PC-9 (cell line): Measurements from ENCODE around the gene LCAT. TPM values are rescaled to one million over a fixed set of nuclear protein-coding genes. Genes with fewer than 3 reads are reported as not detected.

Experiments
- BruUV-seq: library from RNA; stranded (reverse); fragments of 400-500 nt; replicated peaks from 2 replicates; lab custom pipeline; 2021; lab: Mats Ljungman, UMichigan
- CTCF ChIA-PET: fragments of 300-600 bp; sonication (Branson Sonifier 250); formaldehyde crosslinking; loops from one replicate; lab custom pipeline; 2022; ENCODE audit warnings: antibody characterized with exemption; lab: Charles Lee
- POLR2A ChIA-PET: fragments of 300-600 bp; sonication (Branson Sonifier 250); formaldehyde crosslinking; loops from one replicate; lab custom pipeline; 2022; ENCODE audit warnings: antibody characterized with exemption; ENCODE audit not compliant: unreplicated experiment; lab: Charles Lee
- DNase-seq, 2 experiments: peaks; one replicate each; pipeline versions ENCODE4 v3.0.0 to v3.0.0-alpha.2; 2015 to 2022; ENCODE audit warnings: mixed read lengths in 1 of 2
- H2AFZ ChIP-seq: fragments of 200-600 bp; sonication (generic); 2 replicates; pipeline ENCODE4 v1.8.1; 2017; ENCODE audit warnings: antibody characterized with exemption
- H3F3A ChIP-seq: fragments of 200-600 bp; sonication (generic); 2 replicates; pipeline ENCODE4 v1.8.1; 2017; ENCODE audit warnings: antibody characterized with exemption, mild to moderate bottlenecking, low read depth; ENCODE audit not compliant: insufficient read depth
- H3K27ac ChIP-seq: fragments of 200-600 bp; sonication (generic); 2 replicates; pipeline ENCODE4 v1.6.1; 2016; ENCODE audit warnings: mixed run types
- H3K27me3 ChIP-seq: fragments of 200-600 bp; sonication (generic); 2 replicates; pipeline ENCODE4 v1.6.1; 2016; ENCODE audit warnings: low read depth, mixed run types; ENCODE audit not compliant: insufficient read depth
- H3K36me3 ChIP-seq: fragments of 200-600 bp; sonication (generic); 2 replicates; pipeline ENCODE4 v1.6.1; 2016; ENCODE audit warnings: low read depth, mixed run types
- H3K4me1 ChIP-seq: fragments of 200-600 bp; sonication (generic); replicated peaks from 2 replicates; pipeline ENCODE4 v1.6.1; 2016; ENCODE audit warnings: mixed run types; ENCODE audit not compliant: insufficient read depth
- H3K4me2 ChIP-seq: fragments of 200-600 bp; sonication (generic); 2 replicates; pipeline ENCODE4 v1.6.1; 2017; ENCODE audit warnings: mixed run types
- H3K4me3 ChIP-seq: fragments of 200-600 bp; sonication (generic); 2 replicates; pipeline ENCODE4 v1.6.1; 2016; ENCODE audit warnings: mixed run types
- H3K79me2 ChIP-seq: fragments of 200-600 bp; sonication (generic); 2 replicates; pipeline ENCODE4 v1.6.1; 2017; ENCODE audit warnings: low read depth, mixed run types
- H3K9me2 ChIP-seq: fragments of 200-600 bp; sonication (generic); 2 replicates; pipeline ENCODE4 v1.8.1; 2017; ENCODE audit warnings: mild to moderate bottlenecking; ENCODE audit not compliant: insufficient read depth
- H3K9me3 ChIP-seq: fragments of 200-600 bp; sonication (generic); 2 replicates; pipeline ENCODE4 v1.8.1; 2016; ENCODE audit warnings: low read depth; ENCODE audit not compliant: insufficient read depth
- H4K20me1 ChIP-seq: fragments of 200-600 bp; sonication (generic); 2 replicates; pipeline ENCODE4 v1.8.1; 2017; ENCODE audit not compliant: insufficient read depth
- EZH2 ChIP-seq: fragments of 200-600 bp; sonication (generic); IDR thresholded peaks from 2 replicates; pipeline ENCODE4 v1.8.0; 2017; ENCODE audit warnings: antibody characterized with exemption, low read depth
- intact Hi-C: fragments of 100-400 bp; cut with micrococcal nuclease; formaldehyde crosslinking; loops from one replicate; pipeline ENCODE4 v1.10.0; 2022; ENCODE audit not compliant: unreplicated experiment
- total RNA-seq: library from RNA; stranded (reverse); gene quantifications from 2 replicates; pipeline ENCODE4 v1.2.3, GENCODE V29; 2021
- TF ChIP-seq, protein P1 (sequence below): fragments of 200-600 bp; sonication (generic); conservative IDR thresholded peaks from 2 replicates; pipeline ENCODE4 v1.6.1; 2017; ENCODE audit warnings: mixed run types, antibody characterized with exemption, mild to moderate bottlenecking, moderate library complexity

LCAT gene
- total RNA-seq, 1 experiment from 2014 or later, result 11.9 TPM

DNA sequence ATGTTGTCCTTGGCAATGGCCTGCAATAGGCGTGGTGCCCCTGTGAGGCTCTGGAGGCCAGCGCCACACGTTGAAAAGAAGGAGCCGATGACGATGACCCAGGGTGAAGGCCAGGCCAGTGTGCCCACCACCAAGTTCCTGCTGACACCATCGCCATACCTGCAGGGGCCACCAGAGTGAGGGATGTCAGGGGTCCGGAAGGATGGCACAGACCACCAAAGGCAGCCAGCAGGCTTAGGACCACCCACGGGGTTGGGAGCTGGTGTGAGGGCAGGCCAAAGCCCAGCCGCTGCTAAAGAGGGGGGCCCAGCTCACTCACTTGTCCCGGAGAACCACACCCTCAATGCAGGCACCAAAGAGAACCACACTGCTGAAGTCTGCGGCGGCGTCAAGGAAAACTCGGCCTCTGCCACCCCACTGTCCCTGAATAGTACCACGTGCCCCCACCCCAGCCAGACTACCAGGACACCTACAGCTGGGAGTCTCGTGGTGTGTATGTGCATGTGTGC is 6.5 kb upstream of the LCAT start:
- no peaks in the 10 kb centered on the region for H3K9me3 ChIP-seq
- H3K27ac ChIP-seq, result no peak overlapping the region
- H3K9me2 ChIP-seq, result no peaks in the 10 kb centered on the region
- intact Hi-C loops, result no loop called here
- no peak overlapping the region for H2AFZ ChIP-seq
- no peaks in the 10 kb centered on the region for H3K79me2 ChIP-seq
- no peak overlapping the region for H3K4me2 ChIP-seq
- H3K4me3 ChIP-seq, result no peak overlapping the region
- TF ChIP-seq, protein P1, sequence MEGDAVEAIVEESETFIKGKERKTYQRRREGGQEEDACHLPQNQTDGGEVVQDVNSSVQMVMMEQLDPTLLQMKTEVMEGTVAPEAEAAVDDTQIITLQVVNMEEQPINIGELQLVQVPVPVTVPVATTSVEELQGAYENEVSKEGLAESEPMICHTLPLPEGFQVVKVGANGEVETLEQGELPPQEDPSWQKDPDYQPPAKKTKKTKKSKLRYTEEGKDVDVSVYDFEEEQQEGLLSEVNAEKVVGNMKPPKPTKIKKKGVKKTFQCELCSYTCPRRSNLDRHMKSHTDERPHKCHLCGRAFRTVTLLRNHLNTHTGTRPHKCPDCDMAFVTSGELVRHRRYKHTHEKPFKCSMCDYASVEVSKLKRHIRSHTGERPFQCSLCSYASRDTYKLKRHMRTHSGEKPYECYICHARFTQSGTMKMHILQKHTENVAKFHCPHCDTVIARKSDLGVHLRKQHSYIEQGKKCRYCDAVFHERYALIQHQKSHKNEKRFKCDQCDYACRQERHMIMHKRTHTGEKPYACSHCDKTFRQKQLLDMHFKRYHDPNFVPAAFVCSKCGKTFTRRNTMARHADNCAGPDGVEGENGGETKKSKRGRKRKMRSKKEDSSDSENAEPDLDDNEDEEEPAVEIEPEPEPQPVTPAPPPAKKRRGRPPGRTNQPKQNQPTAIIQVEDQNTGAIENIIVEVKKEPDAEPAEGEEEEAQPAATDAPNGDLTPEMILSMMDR, result no peak
- TF ChIP-seq EZH2, result no peak
- BruUV-seq, result no TSS peak
- no peak for DNase-seq
- no peaks in the 10 kb centered on the region; the same call in 1 of the 2 replicates for H4K20me1 ChIP-seq
- no peaks in the 10 kb centered on the region for H3K36me3 ChIP-seq
- H3K4me1 ChIP-seq, result no peaks in the 10 kb centered on the region
- H3F3A ChIP-seq, result no peaks in the 10 kb centered on the region
- ChIA-PET CTCF (no interaction called here), POLR2A (no interaction called here)
- no peaks in the 10 kb centered on the region for H3K27me3 ChIP-seq

DNA sequence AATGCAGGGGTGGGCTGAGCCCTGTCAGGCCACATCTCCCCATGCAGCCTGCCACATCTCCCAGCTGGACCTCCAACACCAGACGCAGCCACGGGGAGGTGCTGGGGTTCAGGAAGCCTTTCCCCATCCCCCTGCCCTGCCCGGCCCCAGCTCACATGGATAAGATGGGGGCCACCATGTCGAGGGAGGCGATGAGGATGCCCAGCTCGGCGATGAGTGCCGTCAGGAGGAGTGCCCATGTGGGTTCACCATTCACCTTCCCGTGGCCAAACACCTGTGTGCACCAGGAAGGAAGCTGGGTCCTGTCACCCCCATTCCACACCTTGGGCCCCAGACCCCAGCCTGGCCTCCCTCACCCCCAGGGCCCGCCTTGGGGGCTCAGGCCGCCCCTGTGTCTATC is 5.7 kb upstream of the LCAT start:
- Histone ChIP-seq H4K20me1 (no peaks in the 10 kb centered on the region; the same call in 1 of the 2 replicates), H3F3A (no peaks in the 10 kb centered on the region), H3K9me3 (no peaks in the 10 kb centered on the region), H3K4me3 (no peak overlapping the region), H3K27ac (no peak overlapping the region), H3K79me2 (no peaks in the 10 kb centered on the region), H3K27me3 (no peaks in the 10 kb centered on the region), H3K36me3 (no peaks in the 10 kb centered on the region), H3K4me2 (no peak overlapping the region), H3K9me2 (no peaks in the 10 kb centered on the region), H2AFZ (no peak overlapping the region), H3K4me1 (no peaks in the 10 kb centered on the region)
- CTCF ChIA-PET, result no interaction called here
- BruUV-seq, result no TSS peak
- intact Hi-C loops, result loop anchor here (10.0 kb wide), 1 partner anchor 95 kb away; no protein-coding TSS in a partner anchor
- DNase-seq, result no peak
- no peak for TF ChIP-seq EZH2
- TF ChIP-seq, protein P1, result no peak
- POLR2A ChIA-PET, result no interaction called here

DNA sequence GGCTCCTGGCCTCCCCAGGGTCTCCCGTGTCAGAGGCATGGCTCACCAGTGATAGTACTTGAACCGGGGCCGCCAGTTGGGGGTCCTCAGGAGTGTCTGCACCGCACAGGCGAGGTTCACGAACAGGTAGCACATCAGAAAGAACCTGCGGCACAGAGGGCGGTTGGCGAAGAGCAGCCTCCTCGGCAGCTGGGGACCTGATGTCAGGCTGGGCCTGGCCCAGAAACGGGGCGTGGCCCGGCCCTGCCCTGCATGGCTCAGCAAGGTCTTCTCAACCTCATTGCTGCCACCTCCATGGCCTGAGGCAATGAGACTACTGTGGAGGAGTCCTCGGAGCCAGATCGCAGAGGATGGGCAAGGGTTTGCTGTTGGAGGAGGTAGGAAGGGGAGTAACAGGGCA is 4.1 kb upstream of the LCAT start:
- Histone ChIP-seq H3K27me3 (no peaks in the 10 kb centered on the region), H3K9me2 (no peaks in the 10 kb centered on the region), H2AFZ (no peak overlapping the region), H3K36me3 (no peaks in the 10 kb centered on the region), H3K4me3 (no peak overlapping the region), H3K27ac (no peak overlapping the region), H3K4me1 (no peaks in the 10 kb centered on the region), H3K9me3 (no peaks in the 10 kb centered on the region), H3F3A (no peaks in the 10 kb centered on the region), H4K20me1 (no peaks in the 10 kb centered on the region; the same call in none of the 2 replicates), H3K79me2 (no peaks in the 10 kb centered on the region), H3K4me2 (no peak overlapping the region)
- POLR2A ChIA-PET, result no interaction called here
- CTCF ChIA-PET, result no interaction called here
- no TSS peak for BruUV-seq
- DNase-seq, result no peak
- intact Hi-C loops, result loop anchor here (10.0 kb wide), 1 partner anchor 97 kb away; no protein-coding TSS in a partner anchor
- TF ChIP-seq, protein P1, result no peak
- no peak for TF ChIP-seq EZH2
